Activated CD4-positive, CD25-positive, alpha-beta regulatory T cell treated with anti-CD3 and anti-CD28 coated beads, Interleukin-2, amount 50 U/mL, for 72 hours (primary cell): ENCODE measurements around the gene ZNF593.

ENCODE experiments used
- DNase-seq: peaks from one replicate; pipeline ENCODE4 v3.0.0; 2021

The ZNF593 gene

GRCh38 chr1:26213335-26213905, 43.7 kb downstream of the ZNF593 start:
- no peak for DNase-seq

- no peak for DNase-seq
These were observed 45.5 kb downstream of the ZNF593 start for GRCh38 chr1:26215246-26215645.

GRCh38 chr1:26218906-26219494, 49.3 kb downstream of the ZNF593 start:
- no peak for DNase-seq
